Activated CD4-positive, alpha-beta T cell treated with anti-CD3 and anti-CD28 coated beads, Interleukin-2, amount 10 ng/mL, durations not matched to agents 24 days and 14 days (primary cell): ENCODE data around the gene DCAF6. TPM values are rescaled to one million over a fixed set of nuclear protein-coding genes. Genes with fewer than 3 reads are reported as not detected.

Experiments
- DNase-seq: peaks from one replicate; pipeline ENCODE4 v3.0.0; 2022
- H3K27ac Mint-ChIP-seq: one replicate; pipeline ENCODE4 v1.8.0; 2022; ENCODE audit warnings: mild to moderate bottlenecking, mixed read lengths
- H3K27me3 Mint-ChIP-seq: one replicate; pipeline ENCODE4 v1.8.0; 2022; ENCODE audit warnings: mixed read lengths
- H3K36me3 Mint-ChIP-seq: one replicate; pipeline ENCODE4 v1.8.0; 2022; ENCODE audit warnings: low read depth, mild to moderate bottlenecking, mixed read lengths
- H3K4me1 Mint-ChIP-seq: one replicate; pipeline ENCODE4 v1.8.0; 2021; ENCODE audit warnings: mixed read lengths
- H3K4me3 Mint-ChIP-seq: one replicate; pipeline ENCODE4 v1.8.0; 2022; ENCODE audit warnings: mild to moderate bottlenecking, moderate library complexity, mixed read lengths
- H3K9me3 Mint-ChIP-seq: one replicate; pipeline ENCODE4 v1.8.0; 2021; ENCODE audit warnings: mixed read lengths
- intact Hi-C: fragments of 100-400 bp; cut with micrococcal nuclease; formaldehyde crosslinking; loops from one replicate; pipeline ENCODE4 v1.15.1; 2023
- total RNA-seq: library from RNA; stranded (reverse); gene quantifications from 2 replicates; pipeline ENCODE4 v1.2.3, GENCODE V29; 2022

The DCAF6 gene
- total RNA-seq, 1 donor from 2014 or later, result 24.1 TPM

DNA sequence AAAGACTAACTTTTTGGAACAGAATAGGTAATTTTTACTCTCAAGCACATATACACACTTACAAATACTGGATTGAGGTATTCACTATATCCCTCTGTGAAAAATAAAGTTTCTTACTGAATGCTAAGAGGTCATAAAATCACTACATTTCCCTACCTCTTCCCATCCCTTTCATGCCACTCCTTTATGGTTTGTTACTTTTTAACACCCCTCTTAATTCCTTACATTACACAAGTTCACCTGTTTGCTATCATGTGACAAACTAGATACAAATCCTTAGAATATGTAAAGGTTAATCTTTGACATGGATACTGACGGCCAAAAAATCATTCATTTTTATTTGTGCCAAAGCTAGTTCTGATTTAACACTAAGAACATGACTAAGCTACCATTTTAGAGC lies 6.8 kb upstream of the DCAF6 start:
- Mint-ChIP-seq H3K27me3 (no peaks in the 10 kb centered on the region), H3K4me3 (no peak overlapping the region), H3K27ac (no peak overlapping the region), H3K4me1 (peaks cover 20% of the 10 kb centered on the region), H3K9me3 (no peaks in the 10 kb centered on the region), H3K36me3 (peaks cover 3% of the 10 kb centered on the region)
- intact Hi-C loops, result no loop called here
- no peak for DNase-seq

GRCh38 chr1:167933788-167934187 lies 2.7 kb upstream of the DCAF6 start:
- intact Hi-C loops, result no loop called here

GRCh38 chr1:167934426-167935215 lies 1.9 kb upstream of the DCAF6 start:
- H3K27me3 Mint-ChIP-seq, result no peaks in the 10 kb centered on the region

More at GRCh38 chr1:167933788-167934187, 2.7 kb upstream of the DCAF6 start:
- peaks cover 32% of the 10 kb centered on the region for H3K4me1 Mint-ChIP-seq
- H3K9me3 Mint-ChIP-seq, result no peaks in the 10 kb centered on the region
- no peak for DNase-seq
- peak overlapping the region; percentile 1 for H3K4me3 Mint-ChIP-seq
- no peaks in the 10 kb centered on the region for H3K27me3 Mint-ChIP-seq
- H3K36me3 Mint-ChIP-seq, result peaks cover 2% of the 10 kb centered on the region
- H3K27ac Mint-ChIP-seq, result no peak overlapping the region

GRCh38 chr1:167935216-167936067 lies 1.0 kb upstream of the DCAF6 start:
- intact Hi-C loops, result loop anchor here (1.0 to 5.0 kb wide), 12 partner anchors 52 to 1058 kb away; partner anchors contain the start of genes CD247, POU2F1, TADA1 and TIPRL
- Mint-ChIP-seq H3K27ac (peak overlapping the region; percentile 98), H3K4me3 (peak overlapping the region; percentile 97), H3K9me3 (no peaks in the 10 kb centered on the region), H3K4me1 (peaks cover 32% of the 10 kb centered on the region), H3K36me3 (peaks cover 2% of the 10 kb centered on the region), H3K27me3 (no peaks in the 10 kb centered on the region)
- DNase-seq, result peak; percentile 85

More at GRCh38 chr1:167934426-167935215, 1.9 kb upstream of the DCAF6 start:
- intact Hi-C loops, result loop anchor here (5.0 kb wide), 5 partner anchors 53 to 1057 kb away; partner anchors contain the start of genes CD247 and TADA1
- peak overlapping the region; percentile 97 for H3K4me3 Mint-ChIP-seq
- peak overlapping the region; percentile 98 for H3K27ac Mint-ChIP-seq
- no peak for DNase-seq
- peaks cover 32% of the 10 kb centered on the region for H3K4me1 Mint-ChIP-seq
- H3K9me3 Mint-ChIP-seq, result no peaks in the 10 kb centered on the region
- H3K36me3 Mint-ChIP-seq, result peaks cover 2% of the 10 kb centered on the region

DNA sequence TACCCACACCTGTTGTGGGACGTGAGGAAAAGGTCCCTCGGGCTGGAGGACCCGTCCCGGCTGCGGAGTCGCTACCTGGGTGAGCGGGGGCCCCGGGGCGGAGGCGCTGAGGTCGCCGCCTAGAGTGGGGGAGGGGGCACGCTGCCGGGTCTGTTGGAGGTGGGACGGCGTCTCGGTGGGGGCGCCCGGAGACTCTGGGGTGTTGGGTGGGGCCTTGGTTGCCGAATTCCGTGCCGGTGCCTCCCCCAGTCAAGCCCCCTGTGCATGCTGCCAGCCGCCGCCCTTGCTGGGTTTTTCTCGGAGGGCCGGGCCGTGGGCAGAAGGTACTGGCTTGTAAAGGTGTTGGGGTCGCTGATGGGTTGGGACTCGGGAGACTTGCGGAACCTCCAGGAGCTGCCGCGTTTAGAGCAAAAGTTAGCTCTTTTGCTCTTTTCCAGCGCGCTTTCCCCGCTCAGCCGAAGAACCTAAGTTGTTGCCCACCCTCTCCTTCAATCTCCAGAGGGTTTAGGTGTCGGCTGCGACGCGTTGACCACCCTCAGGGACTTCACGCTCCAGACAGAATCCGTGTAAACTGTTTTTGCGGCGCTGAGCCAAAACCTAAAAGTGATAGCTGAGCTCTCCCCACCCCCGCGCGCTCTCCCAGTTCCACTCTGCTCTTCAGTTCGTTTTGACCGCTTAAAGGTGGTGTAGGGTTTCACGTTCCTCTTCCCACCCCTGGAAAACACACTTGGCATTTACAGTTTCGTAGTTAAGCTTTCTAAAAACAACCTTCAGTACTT lies 636 bp downstream of the DCAF6 start, which contains the start of gene MPC2:
MPC2 (minus strand) TSS at position 143 of the 779 bp plus-strand sequence. CDS start 1,231 bp downstream, outside the sequence.
- DNase-seq, result peak; percentile 90
- Mint-ChIP-seq H3K27me3 (no peaks in the 10 kb centered on the region), H3K27ac (peak within 1 kb of the TSS; percentile 98), H3K9me3 (no peaks in the 10 kb centered on the region), H3K4me1 (peaks cover 37% of the 10 kb centered on the region), H3K36me3 (peaks cover 4% of the 10 kb centered on the region), H3K4me3 (peak within 1 kb of the TSS; percentile 97)
- intact Hi-C loops, result loop anchor here (1.0 to 5.0 kb wide), 13 partner anchors 9 to 1060 kb away; partner anchors contain the start of genes CD247, POU2F1, TADA1 and TIPRL

GRCh38 chr1:167937709-167938010 lies 1.2 kb downstream of the DCAF6 start:
- Mint-ChIP-seq H3K36me3 (peaks cover 9% of the 10 kb centered on the region), H3K27me3 (no peaks in the 10 kb centered on the region), H3K4me1 (peaks cover 35% of the 10 kb centered on the region), H3K9me3 (no peaks in the 10 kb centered on the region), H3K27ac (peak overlapping the region; percentile 98), H3K4me3 (peak overlapping the region; percentile 97)
- no peak for DNase-seq
- intact Hi-C loops, result loop anchor here (1.0 to 5.0 kb wide), 9 partner anchors 9 to 1060 kb away; partner anchors contain the start of genes CD247 and TADA1

DNA sequence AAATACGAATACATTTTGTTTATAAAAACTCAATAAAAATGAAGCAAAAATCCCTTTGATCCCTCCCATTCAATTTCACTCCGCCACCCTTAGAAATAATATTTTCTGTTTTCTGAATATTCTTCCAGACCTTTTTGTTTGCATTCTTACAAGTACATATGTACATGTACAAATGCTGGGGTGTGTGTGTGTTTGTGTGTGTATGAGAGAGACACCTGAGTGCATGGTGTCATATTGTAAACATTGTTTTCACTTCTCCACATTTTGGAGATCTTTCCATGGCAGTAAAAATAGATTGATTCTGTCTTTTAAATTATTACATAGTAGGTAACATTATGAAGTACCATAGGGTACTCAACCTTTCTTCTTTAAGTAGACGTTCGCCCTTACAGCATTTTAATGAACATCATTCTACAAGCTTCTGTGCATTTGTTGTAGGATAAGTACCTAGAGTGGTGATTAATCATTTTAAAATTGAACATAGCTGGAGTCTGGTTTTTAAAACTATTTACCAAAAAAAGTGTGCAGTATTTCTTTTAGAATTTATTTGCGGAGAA lies 1.7 kb downstream of the DCAF6 start:
- H3K27ac Mint-ChIP-seq, result peak overlapping the region; percentile 63
- no peaks in the 10 kb centered on the region for H3K9me3 Mint-ChIP-seq
- H3K4me1 Mint-ChIP-seq, result peaks cover 31% of the 10 kb centered on the region
- no peak for DNase-seq
- peak overlapping the region; percentile 97 for H3K4me3 Mint-ChIP-seq
- peaks cover 11% of the 10 kb centered on the region for H3K36me3 Mint-ChIP-seq
- no peaks in the 10 kb centered on the region for H3K27me3 Mint-ChIP-seq
- intact Hi-C loops, result loop anchor here (5.0 kb wide), 5 partner anchors 49 to 1061 kb away; partner anchors contain the start of genes CD247 and TADA1

- Mint-ChIP-seq H3K27me3 (no peaks in the 10 kb centered on the region), H3K9me3 (peaks cover 3% of the 10 kb centered on the region), H3K27ac (no peak overlapping the region), H3K4me3 (no peak overlapping the region), H3K4me1 (peaks cover 19% of the 10 kb centered on the region), H3K36me3 (peaks cover 26% of the 10 kb centered on the region)
- DNase-seq, result no peak
- intact Hi-C loops, result no loop called here
Measured at GRCh38 chr1:167940264-167940663, 3.8 kb downstream of the DCAF6 start.

DNA sequence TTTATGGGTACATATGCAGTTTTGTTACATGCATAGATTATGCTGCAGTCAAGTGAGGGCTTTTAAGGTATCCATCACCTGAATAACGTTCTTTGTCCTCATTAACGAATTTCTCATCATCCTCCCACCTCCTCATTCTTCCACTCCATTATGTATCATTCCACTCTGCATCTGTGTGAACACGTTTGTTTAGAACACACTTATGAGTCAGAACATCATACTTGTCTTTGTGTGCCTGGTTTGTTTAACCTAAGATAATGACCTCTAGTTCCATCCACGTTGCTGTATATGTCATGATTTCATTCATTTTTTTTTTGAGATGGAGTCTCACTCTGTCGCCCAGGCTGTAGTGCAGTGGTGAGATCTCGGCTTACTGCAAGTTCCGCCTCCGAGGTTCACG lies 7.1 kb downstream of the DCAF6 start:
- Mint-ChIP-seq H3K4me1 (peaks cover 29% of the 10 kb centered on the region), H3K36me3 (peaks cover 30% of the 10 kb centered on the region), H3K27ac (no peak overlapping the region), H3K9me3 (peaks cover 3% of the 10 kb centered on the region), H3K27me3 (no peaks in the 10 kb centered on the region), H3K4me3 (no peak overlapping the region)
- no peak for DNase-seq
- intact Hi-C loops, result no loop called here

DNA sequence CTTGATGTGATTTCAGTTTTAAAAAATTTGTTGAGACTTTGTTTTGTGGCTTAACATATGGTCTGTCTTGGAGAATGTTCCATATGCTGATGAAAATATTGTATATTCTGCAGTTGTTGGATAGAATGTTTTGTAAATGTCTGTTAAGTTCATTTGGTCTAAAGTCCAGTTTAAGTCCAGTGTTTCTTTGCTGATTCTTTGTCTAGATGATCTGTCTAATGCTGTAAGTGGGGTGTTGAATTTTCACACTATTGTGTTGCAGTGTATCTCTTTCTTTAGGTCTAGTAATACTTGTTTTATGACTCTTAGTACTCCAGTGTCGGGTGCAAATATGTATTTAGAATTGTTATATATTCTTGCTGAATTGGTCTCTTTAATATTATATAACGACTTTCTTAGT lies 11.2 kb downstream of the DCAF6 start:
- Mint-ChIP-seq H3K27me3 (no peaks in the 10 kb centered on the region), H3K4me1 (peaks cover 31% of the 10 kb centered on the region), H3K27ac (no peak overlapping the region), H3K9me3 (peaks cover 3% of the 10 kb centered on the region), H3K36me3 (peaks cover 35% of the 10 kb centered on the region), H3K4me3 (no peak overlapping the region)
- DNase-seq, result no peak
- intact Hi-C loops, result no loop called here

DNA sequence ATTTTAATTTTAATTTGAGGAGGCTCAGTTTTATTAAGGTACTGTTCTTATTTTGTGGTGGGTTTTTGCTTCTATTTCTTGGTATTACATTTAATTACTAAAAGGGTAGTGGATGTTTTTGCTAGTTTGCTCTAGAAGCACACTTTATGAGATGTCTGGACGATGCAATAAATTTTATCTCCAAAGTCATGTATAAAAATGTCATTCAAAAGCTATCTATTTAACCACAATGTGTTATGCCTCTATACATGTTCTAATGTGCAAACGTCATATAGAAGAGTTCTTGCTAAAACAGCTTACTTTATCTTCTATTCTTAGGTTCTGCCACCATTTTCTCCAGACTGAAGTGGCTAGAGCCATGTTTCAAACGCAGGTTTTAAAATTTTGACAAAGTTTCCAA lies 13.3 kb downstream of the DCAF6 start:
- Mint-ChIP-seq H3K9me3 (no peaks in the 10 kb centered on the region), H3K36me3 (peaks cover 32% of the 10 kb centered on the region), H3K27ac (no peak overlapping the region), H3K27me3 (no peaks in the 10 kb centered on the region), H3K4me3 (no peak overlapping the region), H3K4me1 (peaks cover 27% of the 10 kb centered on the region)
- intact Hi-C loops, result no loop called here
- DNase-seq, result no peak

- DNase-seq, result no peak
- no peak overlapping the region for H3K27ac Mint-ChIP-seq
- intact Hi-C loops, result no loop called here
- H3K4me1 Mint-ChIP-seq, result peaks cover 27% of the 10 kb centered on the region
- H3K36me3 Mint-ChIP-seq, result peaks cover 36% of the 10 kb centered on the region
- no peaks in the 10 kb centered on the region for H3K27me3 Mint-ChIP-seq
- H3K4me3 Mint-ChIP-seq, result no peak overlapping the region
- no peaks in the 10 kb centered on the region for H3K9me3 Mint-ChIP-seq
Measured at GRCh38 chr1:167950569-167950968, 14.1 kb downstream of the DCAF6 start.

DNA sequence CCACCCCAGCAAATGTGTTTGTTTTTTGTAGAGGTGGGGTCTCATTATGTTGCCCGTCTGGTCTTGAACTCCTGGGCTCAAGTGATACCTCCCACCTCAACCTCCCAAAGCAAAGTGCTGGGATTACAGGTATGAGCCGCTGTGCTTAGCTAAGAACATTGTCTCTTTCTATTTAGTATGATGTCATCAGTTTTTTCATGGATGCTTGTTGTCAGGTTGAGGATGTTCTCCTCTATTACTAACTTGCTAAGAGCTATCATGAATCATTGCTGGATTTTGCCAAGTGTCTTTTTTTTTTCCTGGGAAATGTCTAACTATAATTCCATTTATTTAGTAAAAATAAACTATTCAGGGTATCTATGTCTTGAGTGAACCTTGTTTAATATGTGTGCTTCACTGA lies 19.4 kb downstream of the DCAF6 start:
- no peaks in the 10 kb centered on the region for H3K27me3 Mint-ChIP-seq
- intact Hi-C loops, result no loop called here
- no peak overlapping the region for H3K27ac Mint-ChIP-seq
- H3K4me1 Mint-ChIP-seq, result peaks cover 8% of the 10 kb centered on the region
- H3K9me3 Mint-ChIP-seq, result no peaks in the 10 kb centered on the region
- no peak for DNase-seq
- peaks cover 34% of the 10 kb centered on the region for H3K36me3 Mint-ChIP-seq
- H3K4me3 Mint-ChIP-seq, result no peak overlapping the region
